Measurements from ENCODE around the gene MAP6. TPM values are rescaled to one million over a fixed set of nuclear protein-coding genes. Genes with fewer than 3 reads are reported as not detected.

Gene MAP6
- total RNA-seq, 2 experiments from 2014 or later: not detected

DNA sequence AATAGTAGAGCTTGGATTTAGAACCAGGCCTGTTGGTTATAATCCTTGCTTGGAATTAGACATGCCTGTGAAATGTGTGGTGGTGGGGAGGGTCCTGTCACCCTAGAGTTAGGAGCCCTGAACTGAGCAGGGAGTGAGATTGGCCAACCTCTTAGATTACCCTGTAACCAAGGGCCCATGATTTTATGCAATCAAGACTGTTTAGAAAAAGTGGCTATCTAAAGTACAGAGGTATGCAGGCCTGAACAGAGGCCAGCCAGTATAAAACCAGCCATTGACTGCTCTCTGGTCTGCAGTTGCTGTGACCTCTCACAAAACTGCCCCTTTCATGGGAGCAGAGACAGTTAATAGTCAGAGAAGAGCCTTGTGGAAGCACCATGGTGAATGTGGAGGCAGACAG, 70.6 kb downstream of the MAP6 start:
- H3K36me3 ChIP-seq (ENCODE audit: insufficient read depth, low read length): no peaks in the 10 kb centered on the region
- H3K4me1 ChIP-seq (ENCODE audit: insufficient read depth, low read length): no peaks in the 10 kb centered on the region
- H3K9me3 Mint-ChIP-seq: no peaks in the 10 kb centered on the region
- no peaks in the 10 kb centered on the region for H3K27me3 Mint-ChIP-seq
- no peaks in the 10 kb centered on the region for H3K36me3 Mint-ChIP-seq (ENCODE audit: low read depth)
- no peaks in the 10 kb centered on the region for H3K27me3 ChIP-seq (ENCODE audit: control insufficient read depth in 1 of 2, insufficient read depth in 2 of 2, low read length in 2 of 2)
- no peaks in the 10 kb centered on the region for H3K4me1 Mint-ChIP-seq (ENCODE audit: low read depth)
- H3K4me3 ChIP-seq (ENCODE audit: low read length): no peak overlapping the region
- peaks cover 0 to 5% of the 10 kb centered on the region in 2 experiments for H3K9me3 ChIP-seq (ENCODE audit: control insufficient read depth in 1 of 2, insufficient read depth in 1 of 2, low read length in 2 of 2)
- DNase-seq (no peak), ATAC-seq (ENCODE audit: poor library complexity) (no peak)
- intact Hi-C loops (cut with DNase I, micrococcal nuclease): no loop called here
- H3K27ac Mint-ChIP-seq: no peak overlapping the region
- POLR2A ChIA-PET: no interaction called here
- H3K4me3 Mint-ChIP-seq: no peak overlapping the region
- TF ChIP-seq, protein P1, sequence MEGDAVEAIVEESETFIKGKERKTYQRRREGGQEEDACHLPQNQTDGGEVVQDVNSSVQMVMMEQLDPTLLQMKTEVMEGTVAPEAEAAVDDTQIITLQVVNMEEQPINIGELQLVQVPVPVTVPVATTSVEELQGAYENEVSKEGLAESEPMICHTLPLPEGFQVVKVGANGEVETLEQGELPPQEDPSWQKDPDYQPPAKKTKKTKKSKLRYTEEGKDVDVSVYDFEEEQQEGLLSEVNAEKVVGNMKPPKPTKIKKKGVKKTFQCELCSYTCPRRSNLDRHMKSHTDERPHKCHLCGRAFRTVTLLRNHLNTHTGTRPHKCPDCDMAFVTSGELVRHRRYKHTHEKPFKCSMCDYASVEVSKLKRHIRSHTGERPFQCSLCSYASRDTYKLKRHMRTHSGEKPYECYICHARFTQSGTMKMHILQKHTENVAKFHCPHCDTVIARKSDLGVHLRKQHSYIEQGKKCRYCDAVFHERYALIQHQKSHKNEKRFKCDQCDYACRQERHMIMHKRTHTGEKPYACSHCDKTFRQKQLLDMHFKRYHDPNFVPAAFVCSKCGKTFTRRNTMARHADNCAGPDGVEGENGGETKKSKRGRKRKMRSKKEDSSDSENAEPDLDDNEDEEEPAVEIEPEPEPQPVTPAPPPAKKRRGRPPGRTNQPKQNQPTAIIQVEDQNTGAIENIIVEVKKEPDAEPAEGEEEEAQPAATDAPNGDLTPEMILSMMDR (IDR thresholded peaks at IDR 0.05): no peak
- H3K27ac ChIP-seq (ENCODE audit: low read depth in 1 of 2, low read length in 2 of 2): no peak overlapping the region
- CTCF ChIA-PET: no interaction called here

DNA sequence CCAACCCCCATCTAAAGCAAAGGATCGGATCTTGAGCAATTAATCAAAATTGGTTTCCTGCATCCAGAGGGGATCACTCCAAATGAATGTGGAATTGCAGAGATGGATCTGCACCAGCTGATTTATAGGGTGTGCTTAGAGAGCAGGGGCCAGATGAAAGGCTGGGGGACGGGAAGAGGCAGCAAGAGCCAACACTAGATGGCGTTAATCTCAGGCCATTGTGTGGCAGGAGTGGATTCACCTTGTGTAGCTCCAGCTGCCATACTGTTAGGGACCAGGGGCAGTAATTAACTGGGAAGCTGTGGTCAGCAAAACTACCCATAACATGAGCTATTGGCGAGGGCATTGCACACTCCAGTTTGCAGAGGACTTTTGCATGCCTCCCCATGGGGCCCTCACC, 71.2 kb downstream of the MAP6 start:
- no peaks in the 10 kb centered on the region for H3K36me3 Mint-ChIP-seq (ENCODE audit: low read depth)
- H3K4me3 Mint-ChIP-seq: no peak overlapping the region
- Histone ChIP-seq H3K36me3 (ENCODE audit: insufficient read depth, low read length) (no peaks in the 10 kb centered on the region), H3K27me3 (ENCODE audit: control insufficient read depth in 1 of 2, insufficient read depth in 2 of 2, low read length in 2 of 2) (no peaks in the 10 kb centered on the region), H3K4me1 (ENCODE audit: insufficient read depth, low read length) (peaks cover 3% of the 10 kb centered on the region), H3K4me3 (ENCODE audit: low read length) (no peak overlapping the region), H3K27ac (ENCODE audit: low read depth in 1 of 2, low read length in 2 of 2) (no peak overlapping the region), H3K9me3 (ENCODE audit: control insufficient read depth in 1 of 2, insufficient read depth in 1 of 2, low read length in 2 of 2) (peaks cover 0 to 5% of the 10 kb centered on the region in 2 experiments)
- DNase-seq (no peak), ATAC-seq (ENCODE audit: poor library complexity) (no peak)
- H3K27ac Mint-ChIP-seq: no peak overlapping the region
- no peaks in the 10 kb centered on the region for H3K27me3 Mint-ChIP-seq
- H3K4me1 Mint-ChIP-seq (ENCODE audit: low read depth): peaks cover 4% of the 10 kb centered on the region
- no peaks in the 10 kb centered on the region for H3K9me3 Mint-ChIP-seq
- TF ChIP-seq, protein P1 (IDR thresholded peaks at IDR 0.05): no peak
- intact Hi-C loops (cut with DNase I, micrococcal nuclease): no loop called here
- POLR2A ChIA-PET: no interaction called here
- CTCF ChIA-PET: no interaction called here

- H3K27ac Mint-ChIP-seq: no peak overlapping the region
- no peaks in the 10 kb centered on the region for H3K27me3 ChIP-seq (ENCODE audit: control insufficient read depth in 1 of 2, insufficient read depth in 2 of 2, low read length in 2 of 2)
- no peak overlapping the region for H3K27ac ChIP-seq (ENCODE audit: low read depth in 1 of 2, low read length in 2 of 2)
- H3K9me3 Mint-ChIP-seq: no peaks in the 10 kb centered on the region
- H3K36me3 Mint-ChIP-seq (ENCODE audit: low read depth): no peaks in the 10 kb centered on the region
- H3K4me3 Mint-ChIP-seq: no peak overlapping the region
- TF ChIP-seq, protein P1 (IDR thresholded peaks at IDR 0.05): no peak
- intact Hi-C loops (cut with DNase I, micrococcal nuclease): no loop called here
- no peak overlapping the region for H3K4me3 ChIP-seq (ENCODE audit: low read length)
- no peaks in the 10 kb centered on the region for H3K36me3 ChIP-seq (ENCODE audit: insufficient read depth, low read length)
- ATAC-seq (ENCODE audit: poor library complexity) (no peak), DNase-seq (no peak)
- H3K27me3 Mint-ChIP-seq: no peaks in the 10 kb centered on the region
- H3K9me3 ChIP-seq (ENCODE audit: control insufficient read depth in 1 of 2, insufficient read depth in 1 of 2, low read length in 2 of 2): peaks cover 0 to under 1% of the 10 kb centered on the region in 2 experiments
- H3K4me1 ChIP-seq (ENCODE audit: insufficient read depth, low read length): peaks cover 10% of the 10 kb centered on the region
- ChIA-PET POLR2A (no interaction called here), CTCF (no interaction called here)
- H3K4me1 Mint-ChIP-seq (ENCODE audit: low read depth): peaks cover 11% of the 10 kb centered on the region
These were observed 71.9 kb downstream of the MAP6 start for GRCh38 chr11:75596914-75597313.
